ENCODE results near the gene AHRR. TPM values are rescaled to one million over a fixed set of nuclear protein-coding genes. Genes with fewer than 3 reads are reported as not detected.

AHRR gene
- total and polyA plus RNA-seq, 2 of the 4 experiments (the other 2 are of a cell fraction): 15.6 to 37.1 TPM

- DNase-seq: no peak
- dilution Hi-C loops (cut with HindIII; ENCODE audit: low sequenced_read_pairs, unreplicated experiment): no loop called here
- no peak overlapping the region for H2AK5ac ChIP-seq (ENCODE audit: low read depth, low read length)
These were observed 42.9 kb upstream of the AHRR start for GRCh38 chr5:278646-279045.

More at GRCh38 chr5:278646-279045, 42.9 kb upstream of the AHRR start:
- no peak overlapping the region for H4K5ac ChIP-seq (ENCODE audit: low read depth, low read length)
- H2AFZ ChIP-seq (replicated peaks; ENCODE audit: low read length, poor library complexity): no peak overlapping the region
- peaks cover 54% of the 10 kb centered on the region for H4K20me1 ChIP-seq (ENCODE audit: insufficient read depth, low read length)
- no peak for ATAC-seq (ENCODE audit: low read depth)
- no peaks in the 10 kb centered on the region for H3K27me3 ChIP-seq (ENCODE audit: control insufficient read depth, insufficient read depth, low read length)
- H3K4me3 ChIP-seq (ENCODE audit: insufficient read depth, low read depth, low read length): no peak overlapping the region
- peaks cover 27% of the 10 kb centered on the region for H3K36me3 ChIP-seq (ENCODE audit: control insufficient read depth, insufficient read depth, low read length)
- no peak overlapping the region for H3K56ac ChIP-seq (ENCODE audit: extremely low read depth, insufficient read depth, low read length)
- no peaks in the 10 kb centered on the region for H3K9me1 ChIP-seq (ENCODE audit: insufficient read depth, low read length)
- H2AK9ac ChIP-seq (replicated peaks; ENCODE audit: low read depth, low read length, poor library complexity): no peak overlapping the region
- H2BK20ac ChIP-seq (ENCODE audit: low read depth, low read length): no peak overlapping the region
- H3K9ac ChIP-seq (ENCODE audit: low read depth, low read length): no peak overlapping the region
- H3K23ac ChIP-seq (ENCODE audit: low read depth, low read length): no peak overlapping the region
- H3K79me1 ChIP-seq (ENCODE audit: low read depth in 1 of 2, low read length in 2 of 2): peaks cover 20 to 60% of the 10 kb centered on the region in 2 experiments
- no peak overlapping the region for H2BK15ac ChIP-seq (ENCODE audit: low read depth, low read length)
- ChIA-PET POLR2A (ENCODE audit: unreplicated experiment) (no interaction called here), CTCF (no interaction called here)
- intact Hi-C loops (cut with micrococcal nuclease) (no loop called here), in situ Hi-C loops (cut with MboI; ENCODE audit: low sequenced_read_pairs) (no loop called here)
- no peak overlapping the region for H3K14ac ChIP-seq (replicated peaks; ENCODE audit: low read depth, low read length)
- H3K4me1 ChIP-seq (ENCODE audit: control insufficient read depth, insufficient read depth, low read length): no peaks in the 10 kb centered on the region
- no peak overlapping the region for H3K4ac ChIP-seq (ENCODE audit: low read depth, low read length)
- H2BK120ac ChIP-seq (ENCODE audit: low read depth, low read length): no peak overlapping the region
- H3K18ac ChIP-seq (ENCODE audit: low read depth, low read length): no peak overlapping the region
- H4K91ac ChIP-seq (ENCODE audit: insufficient read depth, low read depth, low read length): no peak overlapping the region
- no peaks in the 10 kb centered on the region for H3K9me3 ChIP-seq (ENCODE audit: control insufficient read depth, insufficient read depth, low read length)
- WGBS, 2 experiments (ENCODE audit: extremely low coverage in 2 of 2, insufficient read length in 1 of 2): 72% methylated on average over 2 of the region's 9 CpGs; no CpG with 5 or more reads in 1 of the 2 experiments
- H3K27ac ChIP-seq (ENCODE audit: insufficient read depth, low read length): no peak overlapping the region
- no TSS peak for BruUV-seq (replicated peaks)
- TF ChIP-seq USF2 (IDR thresholded peaks at IDR 0.05; ENCODE audit: low read depth, low read length): no peak
- no peak for TF ChIP-seq RCOR1 (IDR thresholded peaks at IDR 0.05; ENCODE audit: insufficient replicate concordance, low read length)
- TF ChIP-seq CTCF (conservative IDR thresholded peaks at IDR 0.05; ENCODE audit: low read depth, low read length): no peak
- TF ChIP-seq RFX5 (IDR thresholded peaks at IDR 0.05; ENCODE audit: low read depth, low read length): no peak
- no peak for TF ChIP-seq MAZ (IDR thresholded peaks at IDR 0.05; ENCODE audit: borderline replicate concordance, low read depth, low read length)
- TF ChIP-seq NFE2L2 (IDR thresholded peaks at IDR 0.05; ENCODE audit: low read depth, low read length): no peak
- no peak for TF ChIP-seq ELK1 (IDR thresholded peaks at IDR 0.05; ENCODE audit: borderline replicate concordance, low read depth, low read length)
- no peak for TF ChIP-seq FOS (IDR thresholded peaks at IDR 0.05; ENCODE audit: low read depth, low read length)
- no peak for TF ChIP-seq SMC3 (IDR thresholded peaks at IDR 0.05; ENCODE audit: low read depth, low read length)
- TF ChIP-seq CEBPB (IDR thresholded peaks at IDR 0.05; ENCODE audit: low read depth, low read length): no peak
- no peak for TF ChIP-seq CHD1 (IDR thresholded peaks at IDR 0.05; ENCODE audit: low read depth, low read length)
- no peak for TF ChIP-seq BHLHE40 (IDR thresholded peaks at IDR 0.05; ENCODE audit: low read depth, low read length)
- no peak; the same call in 1 of the 2 replicates for TF ChIP-seq POLR2A (IDR thresholded peaks at IDR 0.05; ENCODE audit: low read depth, low read length)
- no peak for TF ChIP-seq MAFK (IDR thresholded peaks at IDR 0.05; ENCODE audit: low read depth, low read length)
- TF ChIP-seq RAD21 (IDR thresholded peaks at IDR 0.05; ENCODE audit: low read length): no peak
- no peak overlapping the region for H4K8ac ChIP-seq (ENCODE audit: low read depth in 2 of 2, low read length in 2 of 2)
- H3K4me2 ChIP-seq (ENCODE audit: low read depth, low read length): no peak overlapping the region
- no peak overlapping the region for H2BK5ac ChIP-seq (ENCODE audit: low read depth, low read length, poor library complexity, severe bottlenecking)
